C4-2B (cell line): ENCODE measurements around the gene SESN1.

Source experiments
- CTCF ChIP-seq: fragments of 450-650 bp; conservative IDR thresholded peaks from 2 replicates; pipeline ENCODE4 v1.5.1; 2017; ENCODE audit warnings: mild to moderate bottlenecking
- ZFX ChIP-seq: fragments of 450-650 bp; IDR thresholded peaks from 2 replicates; pipeline ENCODE4 v1.6.1; 2017

GRCh38 chr6:109081516-109082187 lies 13.0 kb downstream of the SESN1 start:
- no peak for TF ChIP-seq CTCF
- no peak for TF ChIP-seq ZFX
